ENCODE results near the gene NR1I3.

The NR1I3 gene

DNA sequence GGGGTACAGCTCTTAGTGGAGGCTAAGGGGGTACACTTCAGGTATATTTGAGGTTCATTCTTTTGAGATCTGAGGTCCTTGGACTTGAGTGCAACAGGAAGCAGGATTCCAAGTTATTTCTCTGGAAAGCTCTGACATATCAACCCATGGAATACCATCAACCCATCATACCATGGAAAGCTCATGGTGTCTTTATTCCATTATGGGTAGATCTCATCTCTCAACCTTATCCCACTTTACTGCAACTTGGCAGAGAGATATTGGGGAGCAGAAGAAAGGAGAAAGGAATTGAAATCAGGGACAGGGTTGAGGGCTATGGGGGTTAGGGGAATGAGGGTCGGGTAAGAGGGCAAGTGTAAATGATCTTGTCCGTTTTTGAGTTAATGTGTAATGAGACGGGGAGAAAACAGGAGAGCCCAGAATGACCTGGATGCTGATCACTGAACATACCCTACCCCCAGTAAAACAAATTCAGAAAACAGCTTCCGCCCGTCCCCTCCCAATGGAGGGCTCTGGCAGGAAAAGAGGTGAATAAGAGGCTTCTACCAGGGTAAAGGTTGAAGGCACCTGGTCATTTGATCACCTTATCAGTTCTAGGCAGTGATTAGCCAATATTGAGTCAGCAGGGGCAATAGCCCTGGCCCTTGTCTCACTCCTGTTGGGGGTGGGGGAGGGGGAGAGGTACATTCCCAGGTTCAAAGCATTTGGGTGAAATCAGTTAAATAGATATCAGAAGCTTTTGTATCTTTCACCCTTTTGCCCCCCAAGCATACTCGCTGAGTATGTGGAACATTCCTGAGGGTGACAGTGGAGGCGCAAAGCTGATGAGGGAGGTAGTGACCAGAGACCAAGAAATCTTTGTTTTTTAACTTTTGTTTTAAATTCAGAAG, 14.0 kb downstream of the NR1I3 start:
- H3K4me3 ChIP-seq (ENCODE audit: low read depth, low read length), result no peak overlapping the region
- no peak for TF ChIP-seq CTCF (IDR thresholded peaks at IDR 0.05; ENCODE audit: low read depth, low read length)

GRCh38 chr1:161222175-161223019, 15.6 kb downstream of the NR1I3 start:
- H3K4me3 ChIP-seq (ENCODE audit: low read depth, low read length), result no peak overlapping the region
- no peak for TF ChIP-seq CTCF (IDR thresholded peaks at IDR 0.05; ENCODE audit: low read depth, low read length)

DNA sequence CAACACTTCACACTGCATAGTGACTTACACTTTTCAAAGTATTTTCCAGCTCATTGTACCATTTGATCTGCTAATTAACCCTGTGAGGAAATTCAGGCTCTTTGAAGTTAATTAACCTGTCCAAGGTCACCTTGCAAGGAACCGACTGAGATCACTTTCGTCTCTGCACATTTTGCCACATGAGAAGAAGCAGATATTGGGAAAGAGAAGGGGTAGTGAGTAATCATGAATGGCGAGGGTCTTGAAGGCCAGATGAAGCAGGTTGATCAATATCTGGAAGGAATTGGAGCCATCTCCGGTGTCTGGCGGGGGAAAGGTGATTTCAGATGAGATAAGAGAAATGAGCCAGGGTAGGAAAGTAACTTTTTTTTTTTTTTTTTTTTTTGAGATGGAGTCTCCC, 18.0 kb downstream of the NR1I3 start:
- TF ChIP-seq CTCF (IDR thresholded peaks at IDR 0.05; ENCODE audit: low read depth, low read length), result no peak
- no peak overlapping the region for H3K4me3 ChIP-seq (ENCODE audit: low read depth, low read length)

DNA sequence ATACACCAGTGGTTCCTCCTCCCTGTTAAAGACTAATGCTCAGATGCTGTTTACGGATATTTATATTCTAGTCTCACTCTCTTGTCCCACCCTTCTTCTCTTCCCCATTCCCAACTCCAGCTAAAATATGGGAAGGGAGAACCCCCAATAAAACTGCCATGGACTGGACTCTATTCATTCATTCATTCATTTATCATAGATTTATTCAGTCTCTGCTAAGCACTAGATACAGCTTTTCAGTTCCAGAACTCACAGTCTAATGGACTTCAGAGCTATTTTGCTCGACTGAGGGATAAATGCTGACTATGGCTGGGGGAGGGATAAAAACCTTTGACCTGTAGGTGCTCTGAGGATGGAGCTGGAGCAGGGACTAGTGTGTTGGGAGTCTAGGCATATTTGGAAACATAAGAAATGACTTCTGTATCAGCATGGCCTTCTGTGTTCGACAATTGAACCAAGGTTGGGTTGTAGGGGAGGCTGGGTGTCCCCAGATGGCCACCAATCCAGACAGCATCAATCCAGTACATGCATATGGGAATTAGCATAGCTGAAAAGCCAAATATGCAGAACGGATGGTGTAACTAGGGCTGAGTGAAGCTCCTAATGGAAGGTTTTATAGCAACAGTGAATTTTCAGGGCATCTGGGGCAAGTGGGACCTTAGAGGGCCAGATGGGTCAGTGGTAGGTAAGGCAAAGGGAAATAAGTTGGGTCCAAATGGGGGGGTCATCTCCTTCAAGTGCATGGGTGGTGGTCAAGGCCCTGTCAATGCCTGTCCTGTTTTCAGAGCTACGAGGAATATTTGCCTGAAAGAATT, 18.7 kb downstream of the NR1I3 start:
- no peak overlapping the region for H3K4me3 ChIP-seq (ENCODE audit: low read depth, low read length)
- TF ChIP-seq CTCF (IDR thresholded peaks at IDR 0.05; ENCODE audit: low read depth, low read length), result no peak

DNA sequence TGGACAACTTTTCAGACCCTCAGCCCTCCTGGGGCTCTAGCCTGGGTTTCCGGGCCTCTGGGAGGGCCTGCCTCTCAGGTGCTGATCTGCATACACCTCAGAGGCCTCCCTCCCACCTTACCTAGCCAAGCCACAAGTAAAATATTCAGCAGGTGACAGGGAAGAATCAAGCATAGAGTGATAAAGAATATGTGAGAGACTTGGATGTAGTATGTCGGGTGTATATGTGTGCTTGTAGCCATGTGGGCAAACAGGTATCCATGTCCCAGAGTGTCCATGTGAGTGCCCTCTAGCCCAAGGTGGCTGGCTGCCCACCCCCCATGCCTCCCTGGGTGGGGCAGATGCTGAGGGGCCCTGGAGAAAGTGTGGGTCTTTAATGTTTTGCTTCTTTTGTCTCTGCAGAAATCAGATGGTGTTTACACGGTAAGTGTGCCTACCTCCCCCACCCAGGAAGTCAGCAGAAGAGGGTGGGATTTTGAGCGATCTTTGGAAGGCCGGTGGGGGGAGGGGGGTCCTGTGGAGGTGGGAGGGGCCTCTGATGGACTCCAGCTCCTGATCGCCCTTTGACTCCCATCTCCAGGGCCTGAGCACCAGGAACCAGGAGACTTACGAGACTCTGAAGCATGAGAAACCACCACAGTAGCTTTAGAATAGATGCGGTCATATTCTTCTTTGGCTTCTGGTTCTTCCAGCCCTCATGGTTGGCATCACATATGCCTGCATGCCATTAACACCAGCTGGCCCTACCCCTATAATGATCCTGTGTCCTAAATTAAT, 19.5 kb downstream of the NR1I3 start:
- H3K4me3 ChIP-seq (ENCODE audit: low read depth, low read length), result no peak overlapping the region
- TF ChIP-seq CTCF (IDR thresholded peaks at IDR 0.05; ENCODE audit: low read depth, low read length), result no peak

DNA sequence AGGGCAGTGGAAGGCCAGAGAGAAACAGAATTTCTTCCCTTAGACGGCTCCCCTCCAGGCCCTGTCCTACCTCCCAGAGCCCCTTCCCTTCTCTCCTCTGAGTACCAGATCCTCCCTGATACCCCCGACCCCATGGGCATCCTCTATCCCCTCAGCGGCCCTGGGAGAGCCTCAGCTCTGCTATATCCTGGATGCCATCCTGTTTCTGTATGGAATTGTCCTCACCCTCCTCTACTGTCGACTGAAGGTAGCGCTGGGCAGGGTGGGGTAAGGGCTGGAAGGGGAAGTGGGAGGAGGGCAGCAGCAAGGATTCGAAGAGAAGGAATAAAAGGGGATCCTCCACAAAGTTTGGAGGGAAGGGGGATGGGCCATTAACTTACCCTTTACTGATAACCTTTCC, 20.2 kb downstream of the NR1I3 start:
- no peak overlapping the region for H3K4me3 ChIP-seq (ENCODE audit: low read depth, low read length)
- no peak for TF ChIP-seq CTCF (IDR thresholded peaks at IDR 0.05; ENCODE audit: low read depth, low read length)
